ENCODE data around the gene MYEF2.

DNA sequence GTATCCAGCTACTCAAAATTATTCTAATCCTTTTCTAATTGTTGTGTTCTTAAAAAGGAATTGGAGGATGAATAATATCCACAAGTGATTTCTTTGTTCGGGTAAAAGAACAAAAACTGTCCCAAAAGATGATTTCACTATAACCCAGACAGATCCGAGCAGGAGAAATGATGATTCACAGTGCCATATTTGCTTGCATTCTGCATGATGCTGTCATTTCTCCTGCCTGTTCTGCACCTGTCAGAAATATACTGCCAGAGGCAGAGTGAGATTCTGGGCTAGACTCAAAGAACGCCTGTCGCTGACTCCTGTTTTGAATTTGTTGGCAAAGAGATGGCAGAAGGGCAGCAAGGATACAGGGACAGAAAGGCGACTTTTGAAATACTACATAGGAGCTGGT lies 92.0 kb downstream of the MYEF2 start:
- TF ChIP-seq CTCF (IDR thresholded peaks at IDR 0.05) (no peak), GATA2 (CRISPR knock-in tag; IDR thresholded peaks at IDR 0.05) (no peak; the same call in 1 of the 2 replicates), JUND (IDR thresholded peaks at IDR 0.05) (no peak), SIN3A (IDR thresholded peaks at IDR 0.05; ENCODE audit: borderline replicate concordance, low read depth, low read length) (no peak), EZH2phosphoT487 (IDR thresholded peaks at IDR 0.05; ENCODE audit: borderline replicate concordance, low read depth) (no peak), REST (IDR thresholded peaks at IDR 0.05; ENCODE audit: low read depth, low read length) (no peak), FOXM1 (IDR thresholded peaks at IDR 0.05; ENCODE audit: low read depth) (no peak), NFIC (IDR thresholded peaks at IDR 0.05; ENCODE audit: borderline replicate concordance) (no peak), FOXJ3 (CRISPR knock-in tag; IDR thresholded peaks at IDR 0.05) (no peak), EP300 (IDR thresholded peaks at IDR 0.05; ENCODE audit: borderline replicate concordance in 1 of 2, low read depth in 1 of 2, low read length in 1 of 2) (peak in 1 of 2 experiments; percentile 76; a peak in 2 of 4 replicates)
- TF ChIP-seq, protein P1, sequence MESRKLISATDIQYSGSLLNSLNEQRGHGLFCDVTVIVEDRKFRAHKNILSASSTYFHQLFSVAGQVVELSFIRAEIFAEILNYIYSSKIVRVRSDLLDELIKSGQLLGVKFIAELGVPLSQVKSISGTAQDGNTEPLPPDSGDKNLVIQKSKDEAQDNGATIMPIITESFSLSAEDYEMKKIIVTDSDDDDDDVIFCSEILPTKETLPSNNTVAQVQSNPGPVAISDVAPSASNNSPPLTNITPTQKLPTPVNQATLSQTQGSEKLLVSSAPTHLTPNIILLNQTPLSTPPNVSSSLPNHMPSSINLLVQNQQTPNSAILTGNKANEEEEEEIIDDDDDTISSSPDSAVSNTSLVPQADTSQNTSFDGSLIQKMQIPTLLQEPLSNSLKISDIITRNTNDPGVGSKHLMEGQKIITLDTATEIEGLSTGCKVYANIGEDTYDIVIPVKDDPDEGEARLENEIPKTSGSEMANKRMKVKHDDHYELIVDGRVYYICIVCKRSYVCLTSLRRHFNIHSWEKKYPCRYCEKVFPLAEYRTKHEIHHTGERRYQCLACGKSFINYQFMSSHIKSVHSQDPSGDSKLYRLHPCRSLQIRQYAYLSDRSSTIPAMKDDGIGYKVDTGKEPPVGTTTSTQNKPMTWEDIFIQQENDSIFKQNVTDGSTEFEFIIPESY (IDR thresholded peaks at IDR 0.05; ENCODE audit: borderline replicate concordance, low read depth), result no peak
